PC-9 (cell line): ENCODE measurements around the gene KIAA1191. TPM values are rescaled to one million over a fixed set of nuclear protein-coding genes. Genes with fewer than 3 reads are reported as not detected.

Experiments used
- BruUV-seq: library from RNA; stranded (reverse); fragments of 400-500 nt; replicated peaks from 2 replicates; lab custom pipeline; 2021; lab: Mats Ljungman, UMichigan
- CTCF ChIA-PET: fragments of 300-600 bp; sonication (Branson Sonifier 250); formaldehyde crosslinking; loops from one replicate; lab custom pipeline; 2022; ENCODE audit warnings: antibody characterized with exemption; lab: Charles Lee
- POLR2A ChIA-PET: fragments of 300-600 bp; sonication (Branson Sonifier 250); formaldehyde crosslinking; loops from one replicate; lab custom pipeline; 2022; ENCODE audit warnings: antibody characterized with exemption; ENCODE audit not compliant: unreplicated experiment; lab: Charles Lee
- DNase-seq, 2 experiments: peaks; one replicate each; pipeline versions ENCODE4 v3.0.0 to v3.0.0-alpha.2; 2015 to 2022; ENCODE audit warnings: mixed read lengths in 1 of 2
- H2AFZ ChIP-seq: fragments of 200-600 bp; sonication (generic); 2 replicates; pipeline ENCODE4 v1.8.1; 2017; ENCODE audit warnings: antibody characterized with exemption
- H3F3A ChIP-seq: fragments of 200-600 bp; sonication (generic); 2 replicates; pipeline ENCODE4 v1.8.1; 2017; ENCODE audit warnings: antibody characterized with exemption, mild to moderate bottlenecking, low read depth; ENCODE audit not compliant: insufficient read depth
- H3K27ac ChIP-seq: fragments of 200-600 bp; sonication (generic); 2 replicates; pipeline ENCODE4 v1.6.1; 2016; ENCODE audit warnings: mixed run types
- H3K27me3 ChIP-seq: fragments of 200-600 bp; sonication (generic); 2 replicates; pipeline ENCODE4 v1.6.1; 2016; ENCODE audit warnings: low read depth, mixed run types; ENCODE audit not compliant: insufficient read depth
- H3K36me3 ChIP-seq: fragments of 200-600 bp; sonication (generic); 2 replicates; pipeline ENCODE4 v1.6.1; 2016; ENCODE audit warnings: low read depth, mixed run types
- H3K4me1 ChIP-seq: fragments of 200-600 bp; sonication (generic); replicated peaks from 2 replicates; pipeline ENCODE4 v1.6.1; 2016; ENCODE audit warnings: mixed run types; ENCODE audit not compliant: insufficient read depth
- H3K4me2 ChIP-seq: fragments of 200-600 bp; sonication (generic); 2 replicates; pipeline ENCODE4 v1.6.1; 2017; ENCODE audit warnings: mixed run types
- H3K4me3 ChIP-seq: fragments of 200-600 bp; sonication (generic); 2 replicates; pipeline ENCODE4 v1.6.1; 2016; ENCODE audit warnings: mixed run types
- H3K79me2 ChIP-seq: fragments of 200-600 bp; sonication (generic); 2 replicates; pipeline ENCODE4 v1.6.1; 2017; ENCODE audit warnings: low read depth, mixed run types
- H3K9me2 ChIP-seq: fragments of 200-600 bp; sonication (generic); 2 replicates; pipeline ENCODE4 v1.8.1; 2017; ENCODE audit warnings: mild to moderate bottlenecking; ENCODE audit not compliant: insufficient read depth
- H3K9me3 ChIP-seq: fragments of 200-600 bp; sonication (generic); 2 replicates; pipeline ENCODE4 v1.8.1; 2016; ENCODE audit warnings: low read depth; ENCODE audit not compliant: insufficient read depth
- H4K20me1 ChIP-seq: fragments of 200-600 bp; sonication (generic); 2 replicates; pipeline ENCODE4 v1.8.1; 2017; ENCODE audit not compliant: insufficient read depth
- CTCF ChIP-seq: fragments of 200-600 bp; sonication (generic); conservative IDR thresholded peaks from 2 replicates; pipeline ENCODE4 v1.6.1; 2017; ENCODE audit warnings: mixed run types, antibody characterized with exemption, mild to moderate bottlenecking, moderate library complexity
- EZH2 ChIP-seq: fragments of 200-600 bp; sonication (generic); IDR thresholded peaks from 2 replicates; pipeline ENCODE4 v1.8.0; 2017; ENCODE audit warnings: antibody characterized with exemption, low read depth
- intact Hi-C: fragments of 100-400 bp; cut with micrococcal nuclease; formaldehyde crosslinking; loops from one replicate; pipeline ENCODE4 v1.10.0; 2022; ENCODE audit not compliant: unreplicated experiment
- total RNA-seq: library from RNA; stranded (reverse); gene quantifications from 2 replicates; pipeline ENCODE4 v1.2.3, GENCODE V29; 2021

The KIAA1191 gene
- total RNA-seq, 1 experiment from 2014 or later, result 115 TPM

- H3K27me3 ChIP-seq, result no peaks in the 10 kb centered on the region
- peaks cover 12% of the 10 kb centered on the region for H3K79me2 ChIP-seq
- no peaks in the 10 kb centered on the region for H3K9me2 ChIP-seq
- no peak overlapping the region for H3K27ac ChIP-seq
- ChIA-PET CTCF (no interaction called here), POLR2A (no interaction called here)
- peaks cover 36% of the 10 kb centered on the region for H3K36me3 ChIP-seq
- H3K4me2 ChIP-seq, result no peak overlapping the region
- H3K4me3 ChIP-seq, result no peak overlapping the region
- peaks cover 7% of the 10 kb centered on the region for H3F3A ChIP-seq
- BruUV-seq, result no TSS peak
- DNase-seq, result no peak
- H3K9me3 ChIP-seq, result no peaks in the 10 kb centered on the region
- TF ChIP-seq CTCF (no peak), EZH2 (no peak)
- H2AFZ ChIP-seq, result no peak overlapping the region
- peaks cover 5% of the 10 kb centered on the region for H3K4me1 ChIP-seq
- peaks cover 11% of the 10 kb centered on the region; the same call in 1 of the 2 replicates for H4K20me1 ChIP-seq
- intact Hi-C loops, result loop anchor here (10.0 kb wide), 2 partner anchors 263 to 443 kb away; partner anchors contain the start of gene TSPAN17
These were observed 19.9 kb upstream of the KIAA1191 start for GRCh38 chr5:176381423-176381822.

DNA sequence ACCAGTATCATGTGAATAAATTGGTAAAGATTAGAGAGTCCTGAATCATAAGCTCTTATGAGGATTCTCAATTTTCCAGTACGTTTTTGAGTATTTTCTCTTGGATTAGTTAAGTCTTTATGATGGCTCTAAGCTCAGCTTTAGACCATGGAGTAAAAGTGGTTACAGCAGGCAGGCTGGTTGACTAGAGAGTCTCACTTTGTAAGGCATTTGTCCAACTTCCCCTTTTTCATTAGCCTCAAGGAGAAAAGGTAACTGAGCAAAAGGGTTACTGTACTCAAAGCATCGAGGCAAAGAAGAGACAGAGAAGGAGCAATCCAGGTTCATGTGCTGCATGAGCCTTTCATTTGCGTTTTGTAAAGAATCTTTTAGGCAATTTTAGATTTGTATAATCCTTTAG, 18.3 kb upstream of the KIAA1191 start:
- intact Hi-C loops, result loop anchor here (10.0 kb wide), 2 partner anchors 265 to 445 kb away; partner anchors contain the start of gene TSPAN17
- Histone ChIP-seq H3K79me2 (no peaks in the 10 kb centered on the region), H3F3A (no peaks in the 10 kb centered on the region; the same call in 1 of the 2 replicates), H3K4me3 (no peak overlapping the region), H2AFZ (no peak overlapping the region), H3K4me1 (no peaks in the 10 kb centered on the region), H3K27ac (no peak overlapping the region), H3K9me2 (no peaks in the 10 kb centered on the region), H3K9me3 (no peaks in the 10 kb centered on the region), H4K20me1 (no peaks in the 10 kb centered on the region; the same call in 1 of the 2 replicates), H3K27me3 (no peaks in the 10 kb centered on the region), H3K36me3 (0 out of 2 replicates have a peak, but pooled peaks cover 24% of the 10 kb centered on the region), H3K4me2 (no peak overlapping the region)
- ChIA-PET CTCF (no interaction called here), POLR2A (no interaction called here)
- no peak for DNase-seq
- BruUV-seq, result no TSS peak
- TF ChIP-seq EZH2, result no peak
- TF ChIP-seq CTCF, result no peak

DNA sequence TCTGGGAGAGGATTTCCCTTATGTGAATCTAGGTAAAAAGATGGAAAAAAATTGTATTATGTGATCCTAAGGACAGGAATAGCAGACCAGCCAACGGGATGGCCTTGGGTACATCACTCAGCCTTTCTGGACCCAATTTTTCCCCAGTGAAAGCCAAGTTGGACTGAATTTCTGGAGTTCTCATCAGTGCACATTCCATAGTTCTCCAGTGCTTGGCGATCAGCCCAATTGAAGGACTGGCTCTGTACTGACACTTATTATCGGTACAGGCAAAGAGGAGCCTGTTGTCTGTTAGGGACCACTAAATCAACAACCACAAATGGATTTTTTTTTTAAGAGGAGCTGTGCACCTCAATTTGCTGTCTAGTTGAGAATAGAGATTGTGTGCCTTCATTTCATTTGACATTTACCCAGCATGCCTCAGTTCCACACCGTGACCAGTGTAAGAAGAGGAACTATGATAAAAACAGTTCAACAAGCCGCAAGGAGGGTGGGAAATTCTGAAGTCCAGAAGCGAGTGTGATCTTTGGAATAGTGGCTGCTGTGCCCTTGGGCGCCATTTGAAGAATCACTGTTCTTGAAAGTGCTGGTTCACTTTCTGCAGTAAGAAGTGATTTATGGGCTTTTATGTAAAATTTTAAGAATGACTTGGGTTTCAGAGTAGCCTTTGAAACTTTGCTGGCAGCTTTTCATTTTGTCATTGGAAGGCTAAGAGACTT, 11.7 kb upstream of the KIAA1191 start:
- CTCF ChIA-PET, result no interaction called here
- Histone ChIP-seq H3K4me2 (no peak overlapping the region), H3K27me3 (no peaks in the 10 kb centered on the region)

More for the DNA sequence above, 11.7 kb upstream of the KIAA1191 start:
- TF ChIP-seq EZH2 (no peak), CTCF (no peak)
- Histone ChIP-seq H3K4me3 (no peak overlapping the region), H2AFZ (no peak overlapping the region), H4K20me1 (no peaks in the 10 kb centered on the region), H3K9me3 (no peaks in the 10 kb centered on the region), H3K9me2 (no peaks in the 10 kb centered on the region), H3K4me1 (peaks cover 13% of the 10 kb centered on the region), H3K79me2 (no peaks in the 10 kb centered on the region), H3F3A (peaks cover 12% of the 10 kb centered on the region; the same call in 1 of the 2 replicates), H3K27ac (no peak overlapping the region), H3K36me3 (no peaks in the 10 kb centered on the region)
- no TSS peak for BruUV-seq
- no peak for DNase-seq
- POLR2A ChIA-PET, result no interaction called here
- intact Hi-C loops, result no loop called here
